ENCODE data around the gene MEX3A. TPM values are rescaled to one million over a fixed set of nuclear protein-coding genes. Genes with fewer than 3 reads are reported as not detected.

Gene MEX3A
- total and polyA plus RNA-seq, 2 of the 8 experiments (the other 6 are each of a cell fraction or from before 2014, with no cell fraction given): 34.1 to 52.4 TPM

- no peak overlapping the region for H4K8ac ChIP-seq (ENCODE audit: extremely low read depth, insufficient read depth, low read length)
- FAIRE-seq (no peak), DNase-seq (ENCODE audit: low read depth in 1 of 2, low spot score in 2 of 2) (no peak)
- POLR2A ChIA-PET (ENCODE audit: partially characterized antibody): interaction anchor here (1.2 to 9.7 kb wide), 5 partner anchors 9 to 73 kb away, joined by 3 to 88 read pairs (median 8); partner anchors contain the start of genes MEX3A, RAB25 and UBQLN4
- H2BK15ac ChIP-seq (ENCODE audit: low read length): no peak overlapping the region
- peaks cover 0 to 5% of the 10 kb centered on the region in 2 experiments; a peak in 1 of 4 replicates for H3K79me2 ChIP-seq (ENCODE audit: control insufficient read depth in 1 of 2, insufficient read depth in 2 of 2, low read length in 2 of 2)
- H3K23ac ChIP-seq (ENCODE audit: insufficient read length): no peak overlapping the region
- H3K4me2 ChIP-seq (ENCODE audit: insufficient read depth in 1 of 2, low read depth in 2 of 2, low read length in 2 of 2): no peak overlapping the region
- no peak overlapping the region for H2BK20ac ChIP-seq (ENCODE audit: low read length)
- no peaks in the 10 kb centered on the region for H3K27me3 ChIP-seq (replicated peaks in 1 of 4; ENCODE audit: control insufficient read depth in 3 of 4, extremely low read depth in 1 of 4, insufficient read depth in 3 of 4, low read length in 3 of 4)
- H3K4me1 ChIP-seq (replicated peaks in 1 of 4; ENCODE audit: control insufficient read depth in 3 of 4, insufficient read depth in 4 of 4, low read length in 3 of 4): peaks cover 10 to 25% (median 18%) of the 10 kb centered on the region in 4 experiments; a peak in 6 of 7 replicates
- 92% methylated on average over 3 of the region's 3 CpGs; no CpG with 5 or more reads in 1 of the 2 experiments for WGBS, 2 experiments (ENCODE audit: extremely low coverage in 1 of 2, insufficient coverage in 1 of 2, insufficient read length in 1 of 2, insufficient replicate concordance in 2 of 2, low coverage in 1 of 2, low lambda C conversion rate in 2 of 2, missing lambda C conversion rate in 1 of 2)
- no peak overlapping the region for H4K5ac ChIP-seq (ENCODE audit: insufficient read length, low read depth, low read length)
- H3K23me2 ChIP-seq (ENCODE audit: low read depth, low read length): no peaks in the 10 kb centered on the region
- H3K79me1 ChIP-seq (ENCODE audit: low read depth, low read length): no peaks in the 10 kb centered on the region
- peaks cover 5 to 9% of the 10 kb centered on the region in 2 experiments for H4K20me1 ChIP-seq (replicated peaks in 1 of 2; ENCODE audit: control insufficient read depth in 1 of 2, insufficient read depth in 2 of 2, low read length in 2 of 2)
- H3K9me3 ChIP-seq (ENCODE audit: insufficient read depth in 2 of 2, low read depth in 1 of 2, low read length in 1 of 2): no peaks in the 10 kb centered on the region
- no peak overlapping the region for H2BK5ac ChIP-seq (ENCODE audit: low read depth, low read length)
- H3K14ac ChIP-seq (ENCODE audit: insufficient read length): no peak overlapping the region
- H2AFZ ChIP-seq (ENCODE audit: low read length): no peak overlapping the region
- H2AK5ac ChIP-seq (ENCODE audit: low read depth, low read length): no peak overlapping the region
- peak overlapping the region; percentile 18 for H4K91ac ChIP-seq (replicated peaks; ENCODE audit: insufficient read length, low read length)
- CTCF ChIA-PET (ENCODE audit: partially characterized antibody): interaction anchor here (0.5 to 10.0 kb wide), 10 partner anchors 9 to 131 kb away, joined by 3 to 139 read pairs (median 4); partner anchors contain the start of genes ARHGEF2, LAMTOR2, RAB25 and UBQLN4
- H3K4ac ChIP-seq (replicated peaks; ENCODE audit: insufficient read length, low read depth, low read length): no peak overlapping the region
- no peak overlapping the region for H3K27ac ChIP-seq (ENCODE audit: low read depth, low read length)
- H3K9ac ChIP-seq (replicated peaks in 1 of 4; ENCODE audit: extremely low read depth in 1 of 4, low read depth in 3 of 4, low read length in 3 of 4): 0 out of 7 replicates have a peak overlapping the region, but pooled peaks of 1 of the 4 experiments have one; percentile 5
- peaks cover 0 to 8% (median 2%) of the 10 kb centered on the region in 4 experiments; a peak in 3 of 8 replicates for H3K36me3 ChIP-seq (ENCODE audit: control insufficient read depth in 2 of 4, insufficient read depth in 4 of 4, low read length in 3 of 4)
- no peak overlapping the region; the same call in 1 of the 2 replicates for H3K18ac ChIP-seq (ENCODE audit: extremely low read depth, low read length)
- H2BK120ac ChIP-seq (replicated peaks; ENCODE audit: low read depth, low read length): no peak overlapping the region
- no peak overlapping the region for H2BK12ac ChIP-seq (ENCODE audit: low read depth, low read length)
- H3K56ac ChIP-seq (replicated peaks; ENCODE audit: insufficient read length, low read depth, low read length): no peak overlapping the region
- no peak overlapping the region for H3K4me3 ChIP-seq (ENCODE audit: extremely low read depth in 1 of 4, insufficient read depth in 2 of 4, low read depth in 3 of 4, low read length in 4 of 4)
- TF ChIP-seq TAF1 (IDR thresholded peaks at IDR 0.05; ENCODE audit: low read depth, low read length): no peak
- no peak for TF ChIP-seq POLR2A (IDR thresholded peaks at IDR 0.05; ENCODE audit: control extremely low read depth in 1 of 2, low read depth in 2 of 2, low read length in 2 of 2)
- TF ChIP-seq RNF2 (IDR thresholded peaks at IDR 0.05; ENCODE audit: borderline replicate concordance, low read depth, low read length, missing control alignments, poor library complexity, severe bottlenecking): no peak
- TF ChIP-seq SP4 (IDR thresholded peaks at IDR 0.05; ENCODE audit: low read length): no peak
- no peak for TF ChIP-seq RAD21 (IDR thresholded peaks at IDR 0.05 in 1 of 2, conservative IDR thresholded peaks at IDR 0.05 in 1 of 2; ENCODE audit: low read depth in 2 of 2, low read length in 2 of 2)
- TF ChIP-seq GABPA (IDR thresholded peaks at IDR 0.05; ENCODE audit: borderline replicate concordance, insufficient read depth, low read length): no peak
- no peak for TF ChIP-seq TEAD4 (IDR thresholded peaks at IDR 0.05; ENCODE audit: low read depth, low read length)
- no peak for TF ChIP-seq ATF3 (IDR thresholded peaks at IDR 0.05; ENCODE audit: insufficient read depth, low read depth, low read length)
- no peak for TF ChIP-seq CBX5 (IDR thresholded peaks at IDR 0.05; ENCODE audit: low read depth, low read length)
- TF ChIP-seq JUND (IDR thresholded peaks at IDR 0.05; ENCODE audit: low read length): no peak
Observed at GRCh38 chr1:156069490-156070455, 12.5 kb downstream of the MEX3A start.

Data from H1 (cell line).